Ectodermal cell (in vitro differentiated cells): Measurements from ENCODE around the gene PGF.
"Not testable (repeated sequence)": the region's sequence is repeated elsewhere in the genome, so short reads cannot be mapped to it uniquely, and the experiment has no call there.

Experiments
- H3K27ac ChIP-seq: 2 replicates; pipeline ENCODE4 v1.7.0; 2013; ENCODE audit warnings: mild to moderate bottlenecking, low read depth, low read length; ENCODE audit not compliant: insufficient read depth, poor library complexity, severe bottlenecking
- H3K27me3 ChIP-seq: 2 replicates; pipeline ENCODE4 v1.7.0; 2013; ENCODE audit warnings: mild to moderate bottlenecking, low read length; ENCODE audit not compliant: insufficient read depth, control insufficient read depth, poor library complexity, severe bottlenecking
- H3K36me3 ChIP-seq: one replicate; pipeline ENCODE4 v1.7.0; 2013; ENCODE audit warnings: low read length; ENCODE audit not compliant: control insufficient read depth, insufficient read depth
- H3K4me1 ChIP-seq: one replicate; pipeline ENCODE4 v1.7.0; 2013; ENCODE audit warnings: low read length; ENCODE audit not compliant: control insufficient read depth, insufficient read depth
- H3K4me3 ChIP-seq: 2 replicates; pipeline ENCODE4 v1.7.0; 2013; ENCODE audit warnings: low read depth, low read length, control low read depth; ENCODE audit not compliant: insufficient read depth
- H3K9me3 ChIP-seq: 2 replicates; pipeline ENCODE4 v1.7.0; 2013; ENCODE audit warnings: mild to moderate bottlenecking, low read length, moderate library complexity; ENCODE audit not compliant: control insufficient read depth
- WGBS, 2 experiments: methylation state at CpG; one replicate each; pipeline ENCODE4 v1.1.7; 2013; ENCODE audit warnings: missing lambda C conversion rate in 2 of 2; 5-methylcytosine and 5-hydroxymethylcytosine counted together

The PGF gene

GRCh38 chr14:74932401-74932901 lies 22.9 kb downstream of the PGF start:
- H3K4me3 ChIP-seq: no peak overlapping the region
- 76 to 79% methylated on average over 6 of the region's 6 CpGs for WGBS, 2 experiments

GRCh38 chr14:74931744-74932143 lies 23.7 kb downstream of the PGF start:
- not testable (repeated sequence) for H3K9me3 ChIP-seq, H3K27ac ChIP-seq, H3K27me3 ChIP-seq, H3K4me1 ChIP-seq, H3K4me3 ChIP-seq, H3K36me3 ChIP-seq
- 85 to 87% methylated on average over 9 of the region's 9 CpGs for WGBS, 2 experiments

More at GRCh38 chr14:74932401-74932901, 22.9 kb downstream of the PGF start:
- peaks cover 4% of the 10 kb centered on the region for H3K4me1 ChIP-seq
- no peak overlapping the region for H3K27ac ChIP-seq
- no peaks in the 10 kb centered on the region for H3K9me3 ChIP-seq
- H3K36me3 ChIP-seq: no peaks in the 10 kb centered on the region
- H3K27me3 ChIP-seq: no peaks in the 10 kb centered on the region

- H3K4me3 ChIP-seq: no peak overlapping the region
- no peaks in the 10 kb centered on the region for H3K36me3 ChIP-seq
- H3K27ac ChIP-seq: no peak overlapping the region
- H3K9me3 ChIP-seq: no peaks in the 10 kb centered on the region
- peaks cover 3% of the 10 kb centered on the region for H3K27me3 ChIP-seq
- H3K4me1 ChIP-seq: no peaks in the 10 kb centered on the region
- WGBS, 2 experiments: 85 to 87% methylated on average over 6 of the region's 6 CpGs
Measured at GRCh38 chr14:74929242-74929641, 26.2 kb downstream of the PGF start.

GRCh38 chr14:74927225-74927624 lies 28.2 kb downstream of the PGF start:
- H3K36me3 ChIP-seq: no peaks in the 10 kb centered on the region
- H3K4me3 ChIP-seq: no peak overlapping the region
- H3K27me3 ChIP-seq: peaks cover 9% of the 10 kb centered on the region
- H3K27ac ChIP-seq: no peak overlapping the region
- H3K4me1 ChIP-seq: no peaks in the 10 kb centered on the region
- 87 to 89% methylated on average over 6 of the region's 6 CpGs for WGBS, 2 experiments
- H3K9me3 ChIP-seq: no peaks in the 10 kb centered on the region

GRCh38 chr14:74924061-74924460 lies 31.3 kb downstream of the PGF start:
- no peaks in the 10 kb centered on the region for H3K36me3 ChIP-seq
- H3K27ac ChIP-seq: no peak overlapping the region

GRCh38 chr14:74922752-74923401 lies 32.5 kb downstream of the PGF start, which contains the start of gene RPS6KL1:
Gene RPS6KL1, minus strand, starts transcription at chr14:74923260. Its CDS starts 1,719 bp downstream, at chr14:74921541.
- 1% methylated on average over 48 to 51 of the region's 51 CpGs for WGBS, 2 experiments
- Histone ChIP-seq H3K9me3 (no peaks in the 10 kb centered on the region), H3K36me3 (no peaks in the 10 kb centered on the region), H3K4me1 (no peaks in the 10 kb centered on the region), H3K4me3 (peak within 1 kb of the TSS; percentile 64), H3K27me3 (peaks cover 11% of the 10 kb centered on the region), H3K27ac (no peak within 1 kb of the TSS)

More at GRCh38 chr14:74924061-74924460, 31.3 kb downstream of the PGF start:
- peaks cover 11% of the 10 kb centered on the region for H3K27me3 ChIP-seq
- H3K9me3 ChIP-seq: no peaks in the 10 kb centered on the region
- 88 to 89% methylated on average over 11 of the region's 11 CpGs for WGBS, 2 experiments
- no peak overlapping the region for H3K4me3 ChIP-seq
- no peaks in the 10 kb centered on the region for H3K4me1 ChIP-seq

GRCh38 chr14:74921987-74922751 lies 33.2 kb downstream of the PGF start:
- Histone ChIP-seq H3K27me3 (peaks cover 11% of the 10 kb centered on the region), H3K9me3 (no peaks in the 10 kb centered on the region), H3K27ac (no peak overlapping the region), H3K4me3 (peak overlapping the region; percentile 64), H3K36me3 (no peaks in the 10 kb centered on the region), H3K4me1 (no peaks in the 10 kb centered on the region)
- WGBS, 2 experiments: 70 to 73% methylated on average over 19 of the region's 19 CpGs

- WGBS, 2 experiments: 94 to 96% methylated on average over 19 of the region's 19 CpGs
- H3K4me1 ChIP-seq: no peaks in the 10 kb centered on the region
- H3K9me3 ChIP-seq: no peaks in the 10 kb centered on the region
- no peaks in the 10 kb centered on the region for H3K36me3 ChIP-seq
- peaks cover 11% of the 10 kb centered on the region for H3K27me3 ChIP-seq
- H3K27ac ChIP-seq: no peak overlapping the region
- no peak overlapping the region for H3K4me3 ChIP-seq
Measured at GRCh38 chr14:74921053-74921620, 34.3 kb downstream of the PGF start.

- 87 to 92% methylated on average over 4 of the region's 4 CpGs for WGBS, 2 experiments
- Histone ChIP-seq H3K36me3 (no peaks in the 10 kb centered on the region), H3K4me3 (no peak overlapping the region), H3K27me3 (peaks cover 10% of the 10 kb centered on the region), H3K27ac (no peak overlapping the region), H3K9me3 (no peaks in the 10 kb centered on the region), H3K4me1 (no peaks in the 10 kb centered on the region)
Measured at GRCh38 chr14:74920281-74920680, 35.1 kb downstream of the PGF start.
